H1 (cell line): ENCODE measurements around the gene WNT7A. TPM values are rescaled to one million over a fixed set of nuclear protein-coding genes. Genes with fewer than 3 reads are reported as not detected.

Experiments
- CTCF ChIA-PET: fragments of 300-600 bp; sonication (Branson Sonifier 250); formaldehyde crosslinking; loops from one replicate; lab custom pipeline; 2021; ENCODE audit not compliant: partially characterized antibody; lab: Charles Lee
- POLR2A ChIA-PET: fragments of 300-600 bp; sonication (Branson Sonifier 250); formaldehyde crosslinking; loops from one replicate; lab custom pipeline; 2021; ENCODE audit warnings: inconsistent platforms; ENCODE audit not compliant: partially characterized antibody; lab: Charles Lee
- DNase-seq, 2 experiments: peaks; one replicate each; pipeline versions ENCODE4 v3.0.0 to v3.0.0-alpha.2; 2010 to 2022; ENCODE audit warnings: low spot score in 2 of 2, low read depth in 1 of 2, mixed read lengths in 1 of 2
- FAIRE-seq: peaks from 2 replicates; lab custom pipeline; 2011; peaks lifted over from hg19 to GRCh38; lab: Jason Lieb, UNC
- H2AFZ ChIP-seq: 2 replicates; pipeline ENCODE4 v1.8.1; 2012; ENCODE audit warnings: low read length, inconsistent platforms
- H2AK5ac ChIP-seq: 2 replicates; pipeline ENCODE4 v1.6.1; 2013; ENCODE audit warnings: low read depth, low read length
- H2BK120ac ChIP-seq: replicated peaks from 2 replicates; pipeline ENCODE3; 2013; ENCODE audit warnings: low read depth, low read length, inconsistent platforms
- H2BK12ac ChIP-seq: 2 replicates; pipeline ENCODE4 v1.6.1; 2013; ENCODE audit warnings: low read depth, low read length
- H2BK15ac ChIP-seq: 2 replicates; pipeline ENCODE4 v1.6.1; 2013; ENCODE audit warnings: low read length
- H2BK20ac ChIP-seq: 2 replicates; pipeline ENCODE4 v1.6.1; 2013; ENCODE audit warnings: low read length
- H2BK5ac ChIP-seq: 2 replicates; pipeline ENCODE4 v1.6.1; 2013; ENCODE audit warnings: low read depth, low read length
- H3K14ac ChIP-seq: 2 replicates; pipeline ENCODE4 v1.6.1; 2013; ENCODE audit warnings: inconsistent platforms; ENCODE audit not compliant: insufficient read length
- H3K18ac ChIP-seq: 2 replicates; pipeline ENCODE4 v1.6.1; 2013; ENCODE audit warnings: low read length; ENCODE audit errors: extremely low read depth
- H3K23ac ChIP-seq: 2 replicates; pipeline ENCODE4 v1.6.1; 2013; ENCODE audit warnings: inconsistent platforms; ENCODE audit not compliant: insufficient read length
- H3K23me2 ChIP-seq: 2 replicates; pipeline ENCODE4 v1.6.1; 2013; ENCODE audit warnings: low read depth, low read length
- H3K27ac ChIP-seq: 2 replicates; pipeline ENCODE4 v1.6.1; 2011; ENCODE audit warnings: low read depth, low read length, inconsistent platforms
- H3K27me3 ChIP-seq, 4 experiments: replicated peaks in 1 of 4; 1 replicate in 1 of 4; 2 replicates in 3 of 4; pipeline versions ENCODE4 v1.6.1 to v1.8.1; 2011 to 2013; ENCODE audit warnings: low read length in 3 of 4, mild to moderate bottlenecking in 3 of 4, inconsistent platforms in 2 of 4, mixed read lengths in 2 of 4, moderate library complexity in 1 of 4; ENCODE audit not compliant: control insufficient read depth in 3 of 4, insufficient read depth in 3 of 4; ENCODE audit errors: extremely low read depth in 1 of 4
- H3K36me3 ChIP-seq, 4 experiments: 2 replicates each; pipeline versions ENCODE4 v1.6.1 to v1.8.1; 2011 to 2013; ENCODE audit warnings: mild to moderate bottlenecking in 4 of 4, low read length in 3 of 4, moderate library complexity in 2 of 4, control low read depth in 1 of 4, inconsistent platforms in 1 of 4; ENCODE audit not compliant: insufficient read depth in 4 of 4, control insufficient read depth in 2 of 4
- H3K4ac ChIP-seq: replicated peaks from 2 replicates; pipeline ENCODE3; 2013; ENCODE audit warnings: low read length, low read depth, mixed read lengths, inconsistent platforms; ENCODE audit not compliant: insufficient read length
- H3K4me1 ChIP-seq, 4 experiments: replicated peaks in 1 of 4; 1 replicate in 1 of 4; 2 replicates in 3 of 4; pipeline versions ENCODE4 v1.6.1 to v1.8.1; 2011 to 2013; ENCODE audit warnings: low read length in 3 of 4, inconsistent platforms in 2 of 4, mixed read lengths in 1 of 4; ENCODE audit not compliant: insufficient read depth in 4 of 4, control insufficient read depth in 3 of 4
- H3K4me2 ChIP-seq, 2 experiments: 2 replicates each; pipeline versions ENCODE4 v1.6.1 to v1.8.1; 2011 to 2013; ENCODE audit warnings: low read depth in 2 of 2, low read length in 2 of 2, control low read depth in 1 of 2, inconsistent platforms in 1 of 2, mild to moderate bottlenecking in 1 of 2; ENCODE audit not compliant: insufficient read depth in 1 of 2
- H3K4me3 ChIP-seq, 4 experiments: fragments of 200-600, 300-600 bp in 1 of 4; sonication (generic), shearing (Covaris generic), sonication (Bioruptor Twin) in 1 of 4; 2 replicates each; pipeline versions ENCODE4 v1.5.1 to v1.8.1; 2011 to 2016; ENCODE audit warnings: low read length in 4 of 4, low read depth in 3 of 4, control low read depth in 2 of 4, inconsistent platforms in 2 of 4, mild to moderate bottlenecking in 2 of 4, mixed read lengths in 1 of 4, moderate library complexity in 1 of 4; ENCODE audit not compliant: insufficient read depth in 2 of 4; ENCODE audit errors: extremely low read depth in 1 of 4
- H3K56ac ChIP-seq: replicated peaks from 2 replicates; pipeline ENCODE3; 2013; ENCODE audit warnings: low read depth, mild to moderate bottlenecking, mixed read lengths, low read length, inconsistent platforms; ENCODE audit not compliant: insufficient read length
- H3K79me1 ChIP-seq: 2 replicates; pipeline ENCODE4 v1.6.1; 2013; ENCODE audit warnings: low read depth, low read length, control low read depth
- H3K79me2 ChIP-seq, 2 experiments: 2 replicates each; pipeline versions ENCODE4 v1.6.1 to v1.8.1; 2012 to 2013; ENCODE audit warnings: low read length in 2 of 2, mild to moderate bottlenecking in 2 of 2, inconsistent platforms in 1 of 2; ENCODE audit not compliant: insufficient read depth in 2 of 2, control insufficient read depth in 1 of 2
- H3K9ac ChIP-seq, 4 experiments: replicated peaks in 1 of 4; 1 replicate in 1 of 4; 2 replicates in 3 of 4; pipeline versions ENCODE4 v1.6.1 to v1.8.1; 2011 to 2013; ENCODE audit warnings: low read depth in 3 of 4, low read length in 3 of 4, control low read depth in 2 of 4, mild to moderate bottlenecking in 2 of 4, moderate library complexity in 2 of 4, inconsistent platforms in 1 of 4; ENCODE audit errors: extremely low read depth in 1 of 4
- H3K9me3 ChIP-seq, 2 experiments: 2 replicates each; pipeline versions ENCODE4 v1.6.1 to v1.8.1; 2012 to 2013; ENCODE audit warnings: mild to moderate bottlenecking in 2 of 2, moderate library complexity in 2 of 2, control low read depth in 1 of 2, inconsistent platforms in 1 of 2, low read depth in 1 of 2, low read length in 1 of 2, mixed read lengths in 1 of 2; ENCODE audit not compliant: insufficient read depth in 2 of 2
- H4K20me1 ChIP-seq, 2 experiments: replicated peaks in 1 of 2; 2 replicates each; pipeline versions ENCODE3 to v1.8.1; 2011 to 2013; ENCODE audit warnings: inconsistent platforms in 2 of 2, low read length in 2 of 2, mild to moderate bottlenecking in 1 of 2; ENCODE audit not compliant: insufficient read depth in 2 of 2, control insufficient read depth in 1 of 2
- H4K5ac ChIP-seq: 2 replicates; pipeline ENCODE4 v1.6.1; 2013; ENCODE audit warnings: low read length, low read depth, mixed read lengths, inconsistent platforms; ENCODE audit not compliant: insufficient read length
- H4K8ac ChIP-seq: 2 replicates; pipeline ENCODE4 v1.8.0; 2013; ENCODE audit warnings: mild to moderate bottlenecking, moderate library complexity, low read length, inconsistent platforms; ENCODE audit not compliant: insufficient read depth; ENCODE audit errors: extremely low read depth
- H4K91ac ChIP-seq: replicated peaks from 2 replicates; pipeline ENCODE3; 2013; ENCODE audit warnings: low read length, mixed read lengths, inconsistent platforms; ENCODE audit not compliant: insufficient read length
- ATF3 ChIP-seq: IDR thresholded peaks from 2 replicates; pipeline ENCODE4 v1.6.1; 2011; ENCODE audit warnings: low read depth, mild to moderate bottlenecking, low read length; ENCODE audit not compliant: insufficient read depth
- CHD1 ChIP-seq: IDR thresholded peaks from 2 replicates; pipeline ENCODE4 v1.6.1; 2012; ENCODE audit warnings: low read depth, low read length, improper control_type of control experiment
- CTBP2 ChIP-seq: IDR thresholded peaks from 2 replicates; pipeline ENCODE4 v1.7.0; 2011; ENCODE audit warnings: borderline replicate concordance, mild to moderate bottlenecking, moderate library complexity, mixed read lengths, low read length; ENCODE audit not compliant: insufficient read depth, insufficient read length
- E2F6 ChIP-seq: IDR thresholded peaks from 2 replicates; pipeline ENCODE4 v1.6.1; 2012; ENCODE audit warnings: inconsistent platforms
- EGR1 ChIP-seq: IDR thresholded peaks from 2 replicates; pipeline ENCODE4 v1.6.1; 2011; ENCODE audit warnings: low read depth, low read length, borderline replicate concordance
- FOSL1 ChIP-seq: IDR thresholded peaks from 2 replicates; pipeline ENCODE4 v1.6.1; 2011; ENCODE audit warnings: mild to moderate bottlenecking, low read depth, low read length, moderate library complexity; ENCODE audit not compliant: insufficient read depth
- JUN ChIP-seq: IDR thresholded peaks from 2 replicates; pipeline ENCODE4 v1.6.1; 2011; ENCODE audit warnings: low read depth, mild to moderate bottlenecking, improper control_type of control experiment, low read length
- KDM4A ChIP-seq: IDR thresholded peaks from one replicate; pipeline ENCODE4 v1.7.1; 2012; ENCODE audit warnings: low read depth, mild to moderate bottlenecking, moderate library complexity, low read length, inconsistent platforms; ENCODE audit not compliant: severe bottlenecking
- KDM5A ChIP-seq: fragments of 200-600 bp; IDR thresholded peaks from 2 replicates; pipeline ENCODE4 v1.7.1; 2012; ENCODE audit warnings: mild to moderate bottlenecking, low read length, inconsistent platforms, mixed read lengths
- SIRT6 ChIP-seq: IDR thresholded peaks from one replicate; pipeline ENCODE4 v1.7.1; 2012; ENCODE audit warnings: low read length, inconsistent platforms
- SP1 ChIP-seq: IDR thresholded peaks from 2 replicates; pipeline ENCODE4 v1.6.1; 2011; ENCODE audit warnings: low read depth, low read length
- TBP ChIP-seq: IDR thresholded peaks from 2 replicates; pipeline ENCODE4 v1.6.1; 2011; ENCODE audit warnings: low read depth, low read length, improper control_type of control experiment
- TCF12 ChIP-seq: IDR thresholded peaks from 2 replicates; pipeline ENCODE4 v1.6.1; 2011; ENCODE audit warnings: low read depth, mild to moderate bottlenecking, low read length
- TEAD4 ChIP-seq: IDR thresholded peaks from 2 replicates; pipeline ENCODE4 v1.6.1; 2012; ENCODE audit warnings: low read depth, low read length, inconsistent platforms, mixed read lengths
- WGBS, 2 experiments: shearing (Covaris generic) in 1 of 2; methylation state at CpG; one replicate each; pipeline versions ENCODE4 v1.1.6 to v1.1.7; 2013 to 2015; ENCODE audit warnings: low lambda C conversion rate in 2 of 2, mixed read lengths in 2 of 2, inconsistent platforms in 1 of 2, low coverage in 1 of 2, missing lambda C conversion rate in 1 of 2; ENCODE audit not compliant: insufficient replicate concordance in 2 of 2, insufficient coverage in 1 of 2, insufficient read length in 1 of 2; ENCODE audit errors: extremely low coverage in 1 of 2, missing lambda C conversion rate in 1 of 2; 5-methylcytosine and 5-hydroxymethylcytosine counted together
- polyA plus RNA-seq, 7 experiments: library from polyadenylated mRNA; depleted of rRNA in 3 of 7; stranded (reverse) in 5 of 7; unstranded in 2 of 7; fragments of >200 nt in 5 of 7; fragments of 200-250 nt in 2 of 7; gene quantifications; 1 replicate in 5 of 7; 2 replicates in 1 of 7; 4 replicates in 1 of 7; pipeline versions ENCODE4 v1.2.1 to v1.2.3, GENCODE V29; 2011 to 2013; ENCODE audit warnings: missing spikeins in 2 of 7, mixed read lengths in 2 of 7
- total RNA-seq: library from RNA; stranded (reverse); fragmentation: NEBNext Ultra II Directional; extraction: Animal tissue kit (Norgen Biotek cat#: 25700); gene quantifications from 2 replicates; pipeline ENCODE4 v1.2.1, GENCODE V29; 2021

WNT7A gene
- total and polyA plus RNA-seq, 2 of the 8 experiments (the other 6 are each of a cell fraction or from before 2014, with no cell fraction given): 0.02 TPM; not detected in 1

- Histone ChIP-seq H3K14ac (no peak overlapping the region), H3K9me3 (peaks cover 5% of the 10 kb centered on the region in 2 experiments; a peak in 1 of 4 replicates), H4K20me1 (peaks cover 1 to 3% of the 10 kb centered on the region in 2 experiments), H2BK20ac (no peak overlapping the region), H3K4ac (no peak overlapping the region), H3K4me2 (no peak overlapping the region), H3K9ac (no peak overlapping the region; a peak in 1 of 7 replicates), H4K8ac (no peak overlapping the region), H3K4me1 (peaks cover 2 to 15% (median 9%) of the 10 kb centered on the region in 4 experiments; a peak in 6 of 7 replicates), H3K23ac (no peak overlapping the region), H3K27me3 (peaks cover 10 to 36% (median 15%) of the 10 kb centered on the region in 4 experiments), H3K79me2 (no peaks in the 10 kb centered on the region), H2BK5ac (no peak overlapping the region), H3K27ac (no peak overlapping the region), H3K56ac (no peak overlapping the region), H3K18ac (no peak overlapping the region), H4K91ac (no peak overlapping the region), H4K5ac (no peak overlapping the region), H3K4me3 (no peak overlapping the region), H2BK12ac (no peak overlapping the region), H2BK120ac (no peak overlapping the region), H2BK15ac (no peak overlapping the region), H2AFZ (no peak overlapping the region), H2AK5ac (no peak overlapping the region), H3K36me3 (no peaks in the 10 kb centered on the region), H3K79me1 (no peaks in the 10 kb centered on the region), H3K23me2 (no peaks in the 10 kb centered on the region)
- ChIA-PET POLR2A (no interaction called here), CTCF (interaction anchor here (1.0 to 3.0 kb wide), 5 partner anchors 9 to 214 kb away, joined by 3 to 17 read pairs (median 5); partner anchors contain the start of gene WNT7A)
- no peak for DNase-seq
- no peak for FAIRE-seq
- 64% methylated on average over 4 of the region's 4 CpGs; no CpG with 5 or more reads in 1 of the 2 experiments for whole genome bisulfite sequencing, 2 experiments
- TF ChIP-seq ATF3 (no peak), SIRT6 (no peak), CTBP2 (no peak), E2F6 (no peak), EGR1 (no peak), TEAD4 (no peak), SP1 (no peak), FOSL1 (no peak), CHD1 (no peak), KDM5A (no peak), KDM4A (no peak), TBP (no peak), JUN (no peak), TCF12 (no peak)
Measured at GRCh38 chr3:13871791-13872190, 8.1 kb downstream of the WNT7A start.
